ACC112 (cell line): Measurements from ENCODE around the gene TSPAN32.
"Not testable (repeated sequence)": the region's sequence is repeated elsewhere in the genome, so short reads cannot be mapped to it uniquely, and the experiment has no call there.

Experiments used
- H2AFZ ChIP-seq: fragments of 200-600 bp; sonication (generic); one replicate; pipeline ENCODE4 v1.6.0; 2017; ENCODE audit warnings: antibody characterized with exemption, low read length; ENCODE audit not compliant: unreplicated experiment
- H3K27ac ChIP-seq: fragments of 200-600 bp; sonication (generic); 2 replicates; pipeline ENCODE4 v1.5.1; 2014; ENCODE audit warnings: low read depth, mild to moderate bottlenecking, antibody characterized with exemption, low read length, moderate library complexity
- H3K27me3 ChIP-seq: fragments of 200-600 bp; sonication (generic); 2 replicates; pipeline ENCODE4 v1.6.1; 2014; ENCODE audit warnings: mild to moderate bottlenecking, antibody characterized with exemption, low read length, moderate library complexity, mixed read lengths; ENCODE audit not compliant: insufficient read depth
- H3K36me3 ChIP-seq: fragments of 200-600 bp; sonication (generic); 2 replicates; pipeline ENCODE4 v1.6.1; 2016; ENCODE audit warnings: mild to moderate bottlenecking, antibody characterized with exemption, low read length, moderate library complexity, mixed read lengths; ENCODE audit not compliant: insufficient read depth
- H3K4me1 ChIP-seq: fragments of 200-600 bp; sonication (generic); one replicate; pipeline ENCODE4 v1.6.1; 2016; ENCODE audit warnings: low read length, mixed read lengths; ENCODE audit not compliant: insufficient read depth, unreplicated experiment, control insufficient read depth
- H3K4me3 ChIP-seq: fragments of 200-600 bp; sonication (generic); 2 replicates; pipeline ENCODE4 v1.5.1; 2014; ENCODE audit warnings: mild to moderate bottlenecking, low read depth, low read length
- H3K79me2 ChIP-seq: fragments of 200-600 bp; sonication (generic); one replicate; pipeline ENCODE4 v1.6.0; 2016; ENCODE audit warnings: low read length; ENCODE audit not compliant: control insufficient read depth, unreplicated experiment, insufficient read depth

The TSPAN32 gene

DNA sequence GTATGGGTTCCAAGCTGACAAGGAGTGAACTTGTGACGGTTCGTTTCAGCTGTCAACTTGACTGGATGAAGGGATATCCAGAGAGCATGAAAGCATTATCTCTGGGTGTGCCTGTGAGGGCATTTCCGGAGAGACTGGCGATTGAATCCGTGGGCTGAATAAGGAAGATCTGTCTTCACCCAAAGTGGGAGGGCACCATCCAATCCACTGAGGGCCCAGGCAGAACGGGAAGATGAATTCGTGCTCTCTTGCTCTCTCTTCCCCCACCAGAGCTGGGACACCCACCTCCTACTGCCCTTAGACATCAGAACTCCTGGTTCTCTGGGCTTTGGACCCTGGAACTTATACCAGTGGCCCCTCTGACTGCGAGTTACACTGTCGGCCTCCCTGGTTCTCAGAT lies 59.8 kb downstream of the TSPAN32 start:
- Histone ChIP-seq H3K27ac (no peak overlapping the region), H3K36me3 (no peaks in the 10 kb centered on the region), H3K4me3 (no peak overlapping the region), H3K4me1 (no peaks in the 10 kb centered on the region), H3K27me3 (no peaks in the 10 kb centered on the region), H3K79me2 (no peaks in the 10 kb centered on the region), H2AFZ (no peak overlapping the region)

- Histone ChIP-seq H3K27me3 (no peaks in the 10 kb centered on the region), H3K4me1 (no peaks in the 10 kb centered on the region), H3K4me3 (no peak overlapping the region), H3K27ac (no peak overlapping the region), H3K36me3 (no peaks in the 10 kb centered on the region), H2AFZ (no peak overlapping the region), H3K79me2 (no peaks in the 10 kb centered on the region)
Observed at GRCh38 chr11:2362414-2362813, 60.6 kb downstream of the TSPAN32 start.

DNA sequence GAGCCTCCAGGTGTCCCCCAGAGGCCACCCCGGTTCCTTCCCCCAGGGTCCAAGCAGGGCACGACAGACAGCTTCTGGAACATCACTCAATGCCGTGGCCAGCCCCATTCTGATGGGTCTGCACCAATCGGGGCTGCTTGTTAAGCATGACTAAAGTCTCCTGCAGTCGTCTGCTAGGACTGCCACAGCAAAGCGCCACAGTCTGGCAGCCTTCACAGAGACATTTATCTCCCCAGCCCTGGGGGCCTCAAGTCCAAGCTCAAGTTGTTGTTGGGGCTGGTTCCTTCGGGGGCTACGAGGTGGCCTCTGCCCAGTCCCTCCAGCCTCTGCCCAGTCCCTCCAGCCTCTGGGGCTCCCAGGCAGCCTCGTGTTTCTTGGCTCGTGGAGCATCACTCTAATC lies 61.3 kb downstream of the TSPAN32 start:
- no peak overlapping the region for H2AFZ ChIP-seq
- H3K79me2 ChIP-seq = no peaks in the 10 kb centered on the region
- no peaks in the 10 kb centered on the region for H3K27me3 ChIP-seq
- H3K36me3 ChIP-seq = no peaks in the 10 kb centered on the region
- H3K27ac ChIP-seq = no peak overlapping the region
- H3K4me1 ChIP-seq = no peaks in the 10 kb centered on the region
- H3K4me3 ChIP-seq = no peak overlapping the region

- H3K4me1 ChIP-seq = no peaks in the 10 kb centered on the region
- H3K36me3 ChIP-seq = no peaks in the 10 kb centered on the region
- no peak overlapping the region for H3K27ac ChIP-seq
- no peaks in the 10 kb centered on the region for H3K27me3 ChIP-seq
- H3K79me2 ChIP-seq = no peaks in the 10 kb centered on the region
- no peak overlapping the region for H2AFZ ChIP-seq
- no peak overlapping the region for H3K4me3 ChIP-seq
Observed at GRCh38 chr11:2363577-2364370, 62.0 kb downstream of the TSPAN32 start.

- H3K4me1 ChIP-seq, H3K4me3 ChIP-seq, H3K27ac ChIP-seq, H2AFZ ChIP-seq, H3K36me3 ChIP-seq, H3K79me2 ChIP-seq, H3K27me3 ChIP-seq: not testable (repeated sequence)
Observed at GRCh38 chr11:2364386-2364785, 62.6 kb downstream of the TSPAN32 start.

DNA sequence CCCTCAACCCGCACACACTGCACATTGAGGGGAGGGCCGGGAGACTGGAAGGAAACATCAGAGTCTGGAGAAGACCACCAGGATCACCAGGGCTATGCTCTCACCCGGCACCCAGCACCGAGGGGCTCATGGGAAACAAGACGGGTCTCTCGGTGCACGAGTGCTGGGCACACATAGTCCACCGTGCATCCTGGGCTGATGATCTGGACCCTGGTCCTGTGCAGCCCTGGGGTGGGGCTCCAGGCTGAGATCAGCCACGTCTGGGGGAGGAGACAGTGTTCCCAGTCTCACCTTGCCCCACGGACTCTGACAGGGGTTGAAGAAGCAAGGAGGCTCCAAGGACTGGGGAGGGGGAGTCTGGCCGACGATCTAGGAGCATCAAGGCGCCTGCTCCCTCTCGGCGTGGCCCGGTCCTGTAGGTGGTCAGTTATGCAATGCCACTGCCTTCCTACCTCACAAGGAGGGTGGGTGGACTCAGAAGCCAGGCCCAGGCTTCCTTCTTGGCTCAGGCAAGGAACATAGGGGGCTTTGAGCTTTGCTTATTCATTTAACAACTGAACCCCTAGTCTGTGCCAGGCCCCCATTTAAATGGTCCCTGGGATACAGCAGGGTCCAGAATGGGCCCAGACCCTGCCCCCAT lies 63.9 kb downstream of the TSPAN32 start:
- Histone ChIP-seq H3K4me1 (no peaks in the 10 kb centered on the region), H3K36me3 (no peaks in the 10 kb centered on the region), H3K27ac (no peak overlapping the region), H3K27me3 (no peaks in the 10 kb centered on the region), H3K4me3 (no peak overlapping the region), H2AFZ (no peak overlapping the region), H3K79me2 (no peaks in the 10 kb centered on the region)

DNA sequence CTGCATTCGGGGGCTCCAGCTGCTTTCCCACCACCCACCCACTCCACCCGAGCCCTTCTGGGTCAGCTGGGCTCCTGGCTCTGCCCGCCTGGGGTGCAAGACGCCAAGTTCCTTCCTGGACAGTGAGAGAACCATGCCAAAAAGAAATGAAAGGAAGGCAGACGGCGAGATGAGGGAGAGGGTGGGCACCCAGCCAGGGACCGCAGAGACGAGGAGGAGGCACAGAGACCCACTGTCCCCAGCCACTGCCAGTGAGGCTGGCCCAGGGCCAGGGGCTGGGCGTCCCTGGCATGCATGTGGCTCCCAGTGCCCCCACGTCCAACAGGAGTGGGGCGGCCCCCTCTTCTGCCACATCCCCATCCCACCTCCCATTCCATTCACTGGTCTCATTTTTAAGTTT lies 64.5 kb downstream of the TSPAN32 start:
- H2AFZ ChIP-seq = no peak overlapping the region
- no peaks in the 10 kb centered on the region for H3K4me1 ChIP-seq
- no peak overlapping the region for H3K4me3 ChIP-seq
- H3K27ac ChIP-seq = no peak overlapping the region
- H3K27me3 ChIP-seq = no peaks in the 10 kb centered on the region
- no peaks in the 10 kb centered on the region for H3K79me2 ChIP-seq
- no peaks in the 10 kb centered on the region for H3K36me3 ChIP-seq

DNA sequence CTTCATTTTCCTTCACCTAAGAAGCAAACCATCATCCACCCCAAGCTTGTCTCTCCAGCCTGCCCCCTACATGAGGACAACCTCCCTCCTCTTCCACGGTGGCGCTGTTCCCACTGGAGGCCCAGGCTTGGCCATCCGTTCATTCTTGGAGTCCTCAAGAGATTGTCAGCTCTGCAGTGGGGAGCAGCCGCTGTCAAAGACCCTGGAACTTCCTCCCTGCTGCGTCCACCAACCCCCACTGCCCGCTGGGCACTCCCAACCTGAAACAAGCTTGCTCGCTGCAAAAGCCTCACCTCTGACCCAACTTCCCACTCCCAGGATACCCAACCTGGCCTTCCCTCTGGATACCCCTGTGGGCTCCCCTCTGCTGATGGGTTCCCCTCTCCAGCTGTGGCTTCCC lies 64.9 kb downstream of the TSPAN32 start:
- Histone ChIP-seq H3K4me1 (no peaks in the 10 kb centered on the region), H3K79me2 (no peaks in the 10 kb centered on the region), H3K4me3 (no peak overlapping the region), H3K27ac (no peak overlapping the region), H2AFZ (no peak overlapping the region), H3K27me3 (no peaks in the 10 kb centered on the region), H3K36me3 (no peaks in the 10 kb centered on the region)

DNA sequence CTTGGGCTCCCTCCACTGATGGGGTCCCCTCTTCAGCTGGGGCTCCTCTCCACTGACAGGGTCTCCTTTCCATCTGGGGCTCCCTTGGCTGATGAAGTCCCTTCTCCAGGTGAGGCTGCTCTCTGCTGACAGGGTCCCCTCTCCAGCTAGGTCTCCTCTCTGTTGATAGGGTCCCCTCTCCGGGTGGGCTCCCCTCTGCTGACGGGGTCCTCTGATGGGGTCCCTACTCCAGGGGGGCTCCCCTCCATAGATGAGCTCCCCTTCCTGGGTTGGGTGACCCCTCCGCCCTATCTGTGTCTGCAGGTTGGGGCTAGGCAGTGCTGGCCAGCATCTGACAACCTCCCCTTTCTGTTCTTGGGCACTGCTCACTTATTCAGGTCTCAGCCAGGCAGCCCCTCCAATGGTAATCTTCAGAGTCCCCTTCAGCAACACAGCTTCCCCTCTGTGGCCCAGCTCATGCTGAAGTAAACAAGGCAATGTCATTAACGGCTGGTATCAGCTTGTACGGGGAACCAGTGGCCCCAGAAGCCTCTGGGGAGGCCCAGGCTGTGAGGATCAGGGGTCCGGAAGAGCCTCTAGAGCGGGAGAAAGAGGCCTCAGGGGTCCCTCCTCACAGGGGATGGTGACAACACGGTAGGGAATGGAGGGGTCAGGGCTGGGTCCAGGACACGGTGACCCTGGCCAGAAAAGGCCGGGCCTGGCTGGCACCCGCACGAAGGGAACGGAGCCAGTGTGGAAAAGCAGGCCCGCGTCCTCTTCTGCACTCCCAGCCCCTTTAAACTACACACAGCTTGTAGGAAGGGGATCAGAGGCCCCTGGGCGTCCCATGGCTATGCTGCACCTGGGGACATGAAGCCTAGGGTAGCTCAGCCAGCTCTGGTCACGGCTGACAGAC lies 65.7 kb downstream of the TSPAN32 start:
- no peaks in the 10 kb centered on the region for H3K27me3 ChIP-seq
- no peak overlapping the region for H3K27ac ChIP-seq
- no peak overlapping the region for H2AFZ ChIP-seq
- H3K4me1 ChIP-seq = no peaks in the 10 kb centered on the region
- H3K4me3 ChIP-seq = no peak overlapping the region
- H3K36me3 ChIP-seq = no peaks in the 10 kb centered on the region
- no peaks in the 10 kb centered on the region for H3K79me2 ChIP-seq
